Measurements from ENCODE around the gene XXYLT1.

The XXYLT1 gene

GRCh38 chr3:195160257-195160898 is 110.6 kb downstream of the XXYLT1 start:
- no peak for TF ChIP-seq CTCF (IDR thresholded peaks at IDR 0.05; ENCODE audit: low read depth, low read length, missing control alignments)
- no peak overlapping the region for H3K4me3 ChIP-seq (ENCODE audit: low read depth, low read length)
- no peak for DNase-seq (ENCODE audit: low read depth)

- no peak overlapping the region for H3K4me3 ChIP-seq (ENCODE audit: low read depth, low read length)
Measured at GRCh38 chr3:195159814-195160165, 111.2 kb downstream of the XXYLT1 start.

GRCh38 chr3:195159117-195159813 is 111.7 kb downstream of the XXYLT1 start:
- no peak overlapping the region for H3K4me3 ChIP-seq (ENCODE audit: low read depth, low read length)
- no peak for DNase-seq (ENCODE audit: low read depth)
- TF ChIP-seq CTCF (IDR thresholded peaks at IDR 0.05; ENCODE audit: low read depth, low read length, missing control alignments) = no peak

More at GRCh38 chr3:195159814-195160165, 111.2 kb downstream of the XXYLT1 start:
- DNase-seq (ENCODE audit: low read depth) = no peak
- TF ChIP-seq CTCF (IDR thresholded peaks at IDR 0.05; ENCODE audit: low read depth, low read length, missing control alignments) = no peak

GRCh38 chr3:195156286-195156890 is 114.6 kb downstream of the XXYLT1 start:
- TF ChIP-seq CTCF (IDR thresholded peaks at IDR 0.05; ENCODE audit: low read depth, low read length, missing control alignments) = no peak
- no peak for DNase-seq (ENCODE audit: low read depth)
- no peak overlapping the region for H3K4me3 ChIP-seq (ENCODE audit: low read depth, low read length)

GRCh38 chr3:195155570-195156241 is 115.3 kb downstream of the XXYLT1 start:
- DNase-seq (ENCODE audit: low read depth) = no peak
- no peak overlapping the region for H3K4me3 ChIP-seq (ENCODE audit: low read depth, low read length)
- TF ChIP-seq CTCF (IDR thresholded peaks at IDR 0.05; ENCODE audit: low read depth, low read length, missing control alignments) = no peak

- no peak for DNase-seq (ENCODE audit: low read depth)
- no peak for TF ChIP-seq CTCF (IDR thresholded peaks at IDR 0.05; ENCODE audit: low read depth, low read length, missing control alignments)
- H3K4me3 ChIP-seq (ENCODE audit: low read depth, low read length) = no peak overlapping the region
Measured at GRCh38 chr3:195154793-195155535, 116.0 kb downstream of the XXYLT1 start.
